Measurements from ENCODE around the gene ZNF791.

GRCh38 chr19:12668932-12669269 lies 58.2 kb downstream of the ZNF791 start:
- TF ChIP-seq CTCF (conservative IDR thresholded peaks at IDR 0.05; ENCODE audit: low read depth in 2 of 2) (no peak), EZH2 (IDR thresholded peaks at IDR 0.05; ENCODE audit: low read depth, unreplicated experiment) (no peak), ZNF462 (CRISPR knock-in tag; IDR thresholded peaks at IDR 0.05) (no peak), EZH2phosphoT487 (IDR thresholded peaks at IDR 0.05; ENCODE audit: unreplicated experiment) (no peak), POLR2AphosphoS5 (IDR thresholded peaks at IDR 0.05; ENCODE audit: low read depth) (no peak), ZNF331 (CRISPR knock-in tag; IDR thresholded peaks at IDR 0.05; ENCODE audit: low read depth) (no peak), REST (IDR thresholded peaks at IDR 0.05; ENCODE audit: unreplicated experiment) (no peak), CREB1 (CRISPR knock-in tag; IDR thresholded peaks at IDR 0.05; ENCODE audit: low read depth) (no peak)

Measured in GM23338 (cell line).